GM18511 (cell line): ENCODE results near the gene INAFM2.

Source experiments
- ATAC-seq: cut with Tn5 transposase; IDR thresholded peaks from one replicate; pipeline ENCODE4 v1.9.1; 2021; ENCODE audit warnings: mild to moderate bottlenecking, moderate library complexity; ENCODE audit not compliant: unreplicated experiment

INAFM2 gene

DNA sequence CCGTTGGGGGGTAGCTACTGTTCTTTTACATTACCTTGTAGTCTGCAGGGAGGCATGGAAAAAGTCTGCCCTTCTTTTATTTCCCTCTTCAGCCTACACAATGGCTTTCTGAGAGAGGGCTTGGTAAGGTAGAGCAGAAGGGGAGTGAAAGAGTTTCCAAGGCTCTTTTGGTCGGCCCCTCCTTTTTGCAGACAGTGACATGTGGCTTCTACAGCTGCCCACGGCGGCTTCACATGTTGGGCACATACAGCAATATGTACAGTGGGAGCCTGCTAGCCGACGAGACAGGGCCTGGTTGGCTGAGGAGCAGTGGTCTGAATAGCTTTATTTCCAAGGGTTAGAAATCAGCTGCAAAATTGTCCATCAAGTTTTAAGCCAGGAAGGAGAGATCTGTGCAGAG, 4.0 kb downstream of the INAFM2 start:
- ATAC-seq = no peak

- no peak for ATAC-seq
These were observed 4.7 kb downstream of the INAFM2 start for GRCh38 chr15:40328176-40328575.

DNA sequence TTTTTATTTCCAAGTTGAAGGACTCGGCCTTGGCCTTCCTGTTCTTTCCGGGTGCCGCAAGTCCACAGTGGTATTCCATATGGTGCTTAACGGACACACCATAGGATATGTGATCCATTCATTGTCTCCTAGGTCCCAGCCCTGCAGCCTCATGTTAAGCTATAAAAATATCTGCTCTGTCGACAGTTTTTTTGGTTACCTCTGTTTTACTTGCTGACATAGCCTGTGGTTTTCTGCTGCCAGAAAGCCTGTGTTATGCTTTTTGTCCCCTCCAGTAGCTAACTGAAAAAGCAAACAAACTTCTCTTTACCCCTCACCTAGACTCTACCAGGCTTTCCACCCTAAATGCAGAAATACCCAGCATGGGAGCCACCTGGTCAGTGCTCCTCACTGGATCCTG, 5.3 kb downstream of the INAFM2 start:
- ATAC-seq = no peak

DNA sequence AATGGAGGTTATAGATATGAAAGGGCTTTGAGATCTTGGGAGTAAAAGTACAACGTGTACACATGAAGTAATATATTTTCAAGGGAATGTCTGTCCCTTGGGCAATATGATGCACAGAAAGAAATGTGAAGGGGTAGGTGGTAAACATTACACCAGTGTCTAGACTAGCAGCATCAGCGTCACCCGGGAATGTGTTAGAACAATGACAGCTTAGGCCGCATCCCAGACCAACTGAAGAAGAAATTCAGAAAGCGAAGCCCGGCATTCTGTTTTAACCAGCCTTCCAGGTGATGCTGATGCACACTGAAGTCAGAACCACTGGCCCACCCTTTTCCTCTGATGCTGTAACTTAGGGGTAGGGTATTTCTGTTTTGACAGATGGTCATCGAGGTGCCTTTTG, 6.3 kb downstream of the INAFM2 start:
- no peak for ATAC-seq

GRCh38 chr15:40330368-40330836, 6.9 kb downstream of the INAFM2 start:
- ATAC-seq = no peak

- ATAC-seq = no peak
These were observed 7.5 kb downstream of the INAFM2 start for GRCh38 chr15:40331026-40331425.

DNA sequence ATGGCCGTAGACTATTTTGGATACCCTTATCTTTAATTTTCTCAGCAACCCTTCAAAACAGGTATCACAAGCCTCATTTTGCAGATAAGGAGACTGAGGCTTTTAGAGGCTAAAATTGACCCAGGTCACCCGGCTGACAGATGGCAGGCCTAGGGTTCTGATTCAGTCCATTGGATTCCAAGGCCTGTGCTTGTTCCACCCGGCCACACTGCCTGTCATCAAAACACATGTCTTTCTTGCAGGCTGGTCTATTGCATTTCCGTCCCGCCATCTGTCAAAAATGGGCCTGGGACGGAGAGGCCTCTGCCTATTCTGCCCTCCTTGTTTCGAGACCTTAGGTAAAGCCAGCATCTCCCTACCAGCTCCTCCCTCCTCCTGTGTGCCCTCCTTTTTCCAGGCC, 8.1 kb downstream of the INAFM2 start:
- no peak for ATAC-seq

DNA sequence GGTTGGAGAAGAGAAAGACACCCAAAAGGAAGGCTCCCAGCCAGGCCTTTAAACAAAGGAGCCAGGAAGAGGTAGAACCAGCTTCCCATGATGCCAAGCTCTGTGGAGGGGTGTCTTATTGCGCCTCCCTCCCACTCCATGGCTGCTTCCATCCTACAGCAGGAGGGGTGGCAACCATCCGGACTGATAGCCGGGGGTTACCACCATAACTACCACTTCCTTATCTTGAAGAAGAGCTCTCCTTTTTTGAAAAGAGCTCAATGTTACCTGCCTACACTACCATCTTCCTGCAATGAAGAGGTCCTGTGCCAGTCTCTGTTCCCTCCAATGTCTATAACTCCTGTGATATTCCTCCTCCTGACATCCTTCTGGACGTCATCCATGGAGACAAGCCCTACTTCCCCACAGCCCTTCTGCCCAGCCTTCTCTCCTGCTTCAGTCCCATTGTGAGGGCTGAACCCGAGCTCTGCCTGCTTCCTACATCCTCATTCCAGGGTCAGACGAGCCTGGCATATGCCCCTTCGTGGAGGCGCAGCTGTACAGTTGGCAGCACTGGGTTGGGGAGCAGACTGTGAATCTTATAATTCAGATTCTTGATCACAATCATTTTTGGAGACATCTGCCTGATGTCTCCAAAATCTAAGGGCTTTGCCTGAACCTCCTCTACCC, 8.8 kb downstream of the INAFM2 start:
- ATAC-seq = no peak

DNA sequence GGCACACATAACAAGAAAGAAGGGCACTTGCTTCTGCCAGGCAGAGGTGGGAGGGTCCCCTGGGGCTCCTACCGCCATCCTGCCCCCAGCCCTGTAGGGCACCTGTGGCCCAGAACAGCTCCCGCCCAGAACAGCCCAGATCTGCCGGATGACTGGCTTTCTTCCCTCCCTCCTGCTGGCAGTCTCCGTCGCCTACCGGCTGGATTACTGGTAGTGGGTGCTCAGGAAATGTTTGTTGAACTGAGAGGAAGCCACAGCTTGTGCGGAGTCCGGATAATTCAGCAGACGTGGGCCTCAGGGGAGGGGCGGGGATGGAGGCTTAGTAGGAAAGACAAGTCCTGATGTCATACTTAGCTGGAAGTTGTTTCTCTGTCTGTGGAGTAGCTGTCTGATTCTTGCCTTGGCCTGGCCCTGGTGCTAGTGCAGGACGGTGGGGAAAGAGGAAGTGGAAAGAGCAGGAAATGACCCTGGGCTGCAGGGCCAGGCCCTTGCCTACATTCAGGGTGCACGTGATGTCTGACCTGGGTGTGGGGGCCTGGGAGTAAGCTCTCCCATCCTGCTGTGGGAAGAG, 10.5 kb downstream of the INAFM2 start:
- ATAC-seq = no peak

- no peak for ATAC-seq
These were observed 11.0 kb downstream of the INAFM2 start for GRCh38 chr15:40334541-40334940.

DNA sequence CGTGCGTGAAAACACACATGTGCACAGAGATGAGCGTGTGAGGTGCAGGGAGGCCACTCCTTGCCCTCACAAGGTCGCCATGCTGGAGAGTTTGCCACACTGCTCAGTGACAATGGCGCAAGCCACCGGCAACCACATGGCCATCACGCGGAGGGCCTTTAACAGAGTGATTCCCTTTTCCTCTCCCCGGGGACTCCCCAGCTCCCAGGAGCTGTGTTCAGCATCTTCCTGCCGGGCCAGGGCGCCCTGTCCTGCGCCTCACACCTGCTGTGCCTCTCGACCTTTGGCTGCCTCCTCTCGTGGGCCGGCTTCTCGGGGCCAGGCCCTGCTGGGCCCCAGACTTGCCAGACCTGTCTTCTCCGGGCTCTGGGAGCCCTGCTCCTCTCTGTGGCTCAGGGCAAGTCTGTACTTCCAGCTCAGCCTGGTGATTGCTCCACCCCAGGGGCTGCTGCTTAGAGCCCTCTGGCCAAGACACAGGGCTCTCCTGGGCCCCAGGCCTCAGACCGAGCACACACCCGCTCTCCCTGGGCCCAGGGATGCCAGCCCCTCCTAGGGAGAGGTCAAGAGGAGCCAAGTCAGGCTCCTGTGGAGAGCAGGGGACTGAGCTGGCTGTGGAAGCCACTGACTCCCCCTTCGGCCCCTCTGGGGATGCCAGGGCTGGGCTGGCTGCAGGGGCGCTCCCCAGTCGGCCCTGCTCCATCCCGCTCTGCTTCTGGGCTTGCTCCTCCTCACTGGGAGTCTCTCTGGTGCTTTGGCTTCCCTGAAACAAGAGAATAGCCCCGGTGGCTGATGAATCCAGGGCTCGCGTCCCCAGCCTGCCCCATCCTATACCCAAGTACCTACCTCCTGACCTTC, 11.7 kb downstream of the INAFM2 start:
- ATAC-seq = no peak

DNA sequence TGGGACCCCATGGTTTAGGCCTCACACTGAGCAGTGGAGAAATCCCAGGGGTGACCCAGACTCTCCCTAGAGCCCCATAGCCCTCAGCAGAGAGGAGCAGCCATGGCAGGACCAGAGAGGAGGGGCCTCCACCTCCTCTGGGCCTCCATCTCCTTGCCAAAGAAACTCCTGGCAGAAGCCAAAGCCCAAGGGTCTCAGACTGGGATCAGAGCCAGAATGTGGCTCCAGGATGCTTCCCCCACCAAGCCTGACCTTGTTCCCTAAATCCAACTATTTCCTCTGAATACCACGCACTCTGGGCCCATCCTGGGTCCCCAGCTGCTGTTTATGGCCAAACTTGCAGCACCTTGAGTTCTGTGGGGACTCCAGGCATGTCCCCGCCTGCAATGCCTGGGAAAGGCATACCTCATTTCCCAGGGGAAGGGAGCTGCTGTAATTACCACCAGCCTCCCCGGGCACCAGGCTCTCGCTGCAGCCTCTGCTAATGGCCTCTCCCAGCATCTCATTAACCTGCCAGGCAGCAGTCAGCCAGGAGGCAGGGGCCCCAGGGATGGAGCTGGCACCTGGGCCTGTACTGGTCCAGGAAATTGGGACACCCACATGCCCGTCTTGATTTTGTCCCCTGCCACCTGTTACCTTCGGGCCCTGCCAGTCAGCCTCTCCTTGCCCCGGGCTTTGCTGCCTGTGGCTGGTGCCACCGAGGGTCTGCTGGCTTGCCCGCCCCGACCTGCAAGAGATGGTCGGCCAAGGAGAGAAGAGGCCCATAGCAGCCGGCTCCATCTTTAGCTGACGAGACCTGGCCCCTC, 12.6 kb downstream of the INAFM2 start:
- no peak for ATAC-seq

DNA sequence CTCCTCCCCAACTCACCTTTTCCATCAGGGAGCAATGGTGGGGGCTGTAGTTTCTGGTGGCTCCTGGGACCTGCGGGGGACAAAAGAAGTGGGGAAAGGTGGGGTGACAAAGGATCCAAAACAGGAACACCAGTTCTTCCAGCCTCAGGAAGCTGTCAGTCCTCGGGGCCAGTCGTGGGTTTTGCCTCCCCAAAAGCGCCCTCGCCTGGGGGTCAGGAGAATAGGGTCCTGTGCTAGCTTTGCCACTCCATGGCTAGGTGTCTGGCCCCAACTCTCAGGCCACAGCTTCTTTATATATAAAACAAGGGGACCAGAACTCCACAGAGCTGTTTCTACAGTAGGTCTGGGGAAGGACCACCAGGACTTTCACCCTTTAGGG, 13.2 kb downstream of the INAFM2 start:
- no peak for ATAC-seq

GRCh38 chr15:40337597-40337996, 14.1 kb downstream of the INAFM2 start:
- ATAC-seq = no peak

DNA sequence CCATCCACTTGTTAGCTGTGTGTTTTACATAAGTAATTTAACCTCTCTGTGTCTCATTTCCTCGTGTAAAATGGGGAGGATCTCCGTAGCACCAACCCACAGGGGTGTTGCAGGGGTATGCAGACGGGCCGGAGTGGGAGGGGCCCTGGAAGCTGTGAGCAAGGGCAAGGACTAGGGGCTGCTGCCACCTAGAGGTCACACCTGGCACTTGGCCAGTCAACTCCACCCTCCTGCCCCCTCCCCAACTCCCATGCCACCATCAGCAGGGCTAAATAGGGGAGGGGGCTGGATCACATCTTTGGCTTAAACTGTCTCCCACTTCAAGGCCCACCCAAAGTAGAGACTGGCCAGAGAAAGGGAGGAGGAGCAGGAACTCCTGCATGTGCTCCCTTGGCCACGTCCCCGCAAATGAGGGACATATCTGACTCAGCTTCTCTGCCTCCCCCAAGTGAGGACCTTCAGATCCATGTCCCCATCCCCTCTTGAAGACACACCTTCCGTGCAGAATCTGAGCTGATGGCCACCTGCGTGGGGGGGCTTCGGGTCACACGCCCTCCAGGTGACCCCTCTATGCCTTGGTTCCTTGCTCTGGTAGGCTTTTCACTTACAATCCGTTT, 14.7 kb downstream of the INAFM2 start:
- peak; percentile 68 for ATAC-seq

GRCh38 chr15:40338921-40339620, 15.6 kb downstream of the INAFM2 start:
- ATAC-seq = no peak

DNA sequence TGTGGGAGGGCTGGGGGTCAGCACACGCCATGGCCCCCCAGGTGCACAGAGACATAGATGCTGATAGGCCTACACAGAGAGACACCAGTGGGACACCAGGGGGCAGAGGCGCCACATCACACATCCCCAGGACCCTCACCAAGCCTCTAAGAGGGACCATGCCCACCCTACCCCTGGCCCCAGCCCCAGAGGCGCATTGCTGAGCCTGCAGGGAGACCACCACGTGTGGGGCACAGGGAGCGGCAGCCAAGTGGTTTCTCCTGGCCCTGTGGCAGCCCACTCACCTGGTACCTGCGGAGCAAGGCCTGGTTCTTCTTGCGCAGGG, 16.1 kb downstream of the INAFM2 start:
- ATAC-seq = no peak

DNA sequence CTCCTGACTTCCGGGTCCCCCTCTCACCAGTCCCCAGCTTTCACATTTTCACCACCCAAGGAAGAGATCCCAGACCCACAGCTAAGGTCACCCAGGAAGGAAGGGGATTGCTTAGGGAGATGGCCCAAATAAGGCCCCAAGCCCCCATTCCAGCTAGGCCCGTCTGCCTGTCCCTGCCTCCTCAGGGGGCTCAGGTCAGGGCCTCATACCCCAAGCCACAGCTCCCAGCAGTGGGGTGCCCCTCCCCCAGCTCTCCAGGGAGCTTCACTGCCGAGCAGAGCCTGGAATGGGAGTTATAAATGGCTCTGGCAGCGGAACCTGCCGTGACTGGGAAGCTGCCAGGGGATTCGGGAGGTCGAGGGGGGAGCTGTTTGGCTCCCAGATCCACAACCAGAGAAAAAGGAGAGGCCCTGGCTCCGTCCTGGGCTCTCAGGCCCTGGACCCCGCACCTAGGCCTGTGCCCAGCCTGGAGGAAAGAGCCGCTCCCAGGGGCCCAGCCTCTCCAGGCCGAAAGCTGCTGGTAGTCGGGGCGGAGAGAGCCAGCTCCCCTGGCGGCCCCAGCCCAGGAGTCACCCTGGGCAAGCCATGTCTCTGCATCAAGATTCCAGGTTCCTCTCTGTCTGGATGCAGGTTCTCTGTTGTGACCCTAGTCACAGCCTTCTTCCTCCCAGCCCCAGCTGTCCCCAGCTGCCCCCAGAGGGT, 16.7 kb downstream of the INAFM2 start:
- ATAC-seq = no peak

GRCh38 chr15:40340740-40341400, 17.4 kb downstream of the INAFM2 start, which contains the start of gene CCDC9B:
TSS of gene CCDC9B (minus strand) at chr15:40340939. CDS start at chr15:40340819, 120 bp downstream.
- ATAC-seq = no peak
